ENCODE results near the gene SFXN5.

Gene SFXN5

DNA sequence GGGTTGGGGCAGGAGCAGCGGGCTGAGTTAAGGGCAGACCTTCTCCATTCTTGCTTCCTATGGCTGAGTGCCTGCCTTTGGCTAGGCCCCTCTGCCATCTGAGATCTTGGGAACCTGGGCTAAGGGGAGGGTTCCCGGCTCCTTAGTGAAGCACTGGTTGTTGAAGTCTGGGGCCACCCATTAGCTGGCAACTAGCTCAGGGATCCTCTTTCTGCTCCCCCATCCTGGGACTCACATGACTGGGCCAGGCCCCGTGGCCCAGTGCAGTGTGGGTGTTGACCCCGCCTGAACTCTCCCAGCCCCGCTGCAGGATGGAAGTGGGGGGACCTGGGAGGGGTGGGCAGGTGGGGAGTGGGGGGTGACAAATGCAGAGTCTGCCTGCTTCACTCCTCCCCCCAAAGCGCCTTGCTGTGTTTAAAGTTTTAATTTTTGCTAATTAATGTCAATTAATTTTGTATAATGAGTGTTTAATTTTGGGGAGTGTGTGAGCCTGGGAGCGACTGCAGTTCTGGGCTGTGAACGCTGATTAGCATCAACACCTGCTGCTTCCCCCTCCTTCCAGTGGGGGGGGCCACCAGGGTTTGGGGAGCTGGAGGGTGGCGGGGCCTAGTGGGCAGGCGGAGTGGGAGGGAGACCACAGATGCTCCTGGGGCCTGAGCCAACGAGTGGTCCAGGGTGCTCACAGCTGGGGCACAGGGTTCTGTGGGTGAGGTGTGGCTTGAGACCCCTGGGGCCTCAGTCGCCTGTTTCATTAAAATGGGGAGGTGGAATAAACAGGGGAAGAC, 99.0 kb downstream of the SFXN5 start:
- no peak for DNase-seq

DNA sequence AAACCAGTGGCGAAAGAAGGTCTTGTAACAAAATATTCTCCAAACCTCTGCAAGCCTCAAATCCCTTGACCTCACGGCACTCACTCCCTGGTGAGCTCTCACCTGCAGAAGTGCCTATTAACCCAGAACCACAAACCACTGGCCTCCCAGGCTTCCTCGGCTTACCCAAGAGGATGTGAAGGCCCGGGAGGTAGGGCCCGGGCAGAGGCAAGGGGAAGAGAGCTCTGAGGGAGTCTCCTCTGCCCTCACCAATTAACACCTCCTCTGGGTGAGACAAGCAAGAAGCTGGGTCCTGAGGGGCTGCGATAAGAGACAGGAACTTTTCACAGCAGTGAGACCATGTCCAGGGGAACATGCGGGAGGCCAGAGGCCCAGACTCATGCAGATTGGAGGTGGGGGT, 100.5 kb downstream of the SFXN5 start:
- no peak for DNase-seq

DNA sequence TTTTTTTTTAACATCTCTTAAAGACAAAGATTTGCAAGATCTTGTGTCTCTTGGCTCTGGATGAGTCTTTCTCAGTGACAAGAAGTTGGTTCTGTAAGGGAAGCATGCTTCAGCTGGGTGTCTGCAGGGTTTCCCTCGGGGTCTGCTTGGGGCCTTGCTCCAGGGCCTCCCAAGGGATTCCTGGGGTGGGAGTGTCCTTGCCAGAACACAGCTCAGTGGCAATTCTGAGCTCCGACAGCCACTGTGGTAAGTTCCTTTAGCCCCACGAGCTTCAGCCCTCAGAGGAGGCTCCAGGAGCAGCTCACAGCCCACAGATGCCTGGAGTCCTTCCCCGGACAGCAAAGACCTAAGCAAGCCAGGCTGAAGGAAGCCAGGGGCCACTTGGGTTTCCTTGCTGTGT, 101.8 kb downstream of the SFXN5 start:
- no peak for DNase-seq

DNA sequence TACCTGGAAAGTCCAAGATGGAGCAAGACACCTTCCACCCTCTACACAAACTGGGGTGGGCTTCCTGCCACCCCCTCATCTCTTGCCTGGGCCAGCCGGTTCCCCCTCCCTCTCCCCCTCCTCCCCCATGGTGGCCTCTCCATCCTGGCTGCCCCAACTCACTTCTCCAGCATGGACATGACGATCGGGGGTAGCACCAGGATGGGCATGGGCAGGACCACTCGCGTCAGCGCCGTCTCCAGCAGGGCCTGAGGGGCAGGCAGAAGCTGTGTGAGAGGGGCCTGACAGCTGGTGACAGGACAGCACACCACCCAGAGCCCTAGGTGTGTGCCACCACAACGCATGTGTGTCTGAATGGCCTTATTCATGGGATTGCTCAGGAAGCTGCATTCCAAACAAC, 103.2 kb downstream of the SFXN5 start:
- no peak for DNase-seq

DNA sequence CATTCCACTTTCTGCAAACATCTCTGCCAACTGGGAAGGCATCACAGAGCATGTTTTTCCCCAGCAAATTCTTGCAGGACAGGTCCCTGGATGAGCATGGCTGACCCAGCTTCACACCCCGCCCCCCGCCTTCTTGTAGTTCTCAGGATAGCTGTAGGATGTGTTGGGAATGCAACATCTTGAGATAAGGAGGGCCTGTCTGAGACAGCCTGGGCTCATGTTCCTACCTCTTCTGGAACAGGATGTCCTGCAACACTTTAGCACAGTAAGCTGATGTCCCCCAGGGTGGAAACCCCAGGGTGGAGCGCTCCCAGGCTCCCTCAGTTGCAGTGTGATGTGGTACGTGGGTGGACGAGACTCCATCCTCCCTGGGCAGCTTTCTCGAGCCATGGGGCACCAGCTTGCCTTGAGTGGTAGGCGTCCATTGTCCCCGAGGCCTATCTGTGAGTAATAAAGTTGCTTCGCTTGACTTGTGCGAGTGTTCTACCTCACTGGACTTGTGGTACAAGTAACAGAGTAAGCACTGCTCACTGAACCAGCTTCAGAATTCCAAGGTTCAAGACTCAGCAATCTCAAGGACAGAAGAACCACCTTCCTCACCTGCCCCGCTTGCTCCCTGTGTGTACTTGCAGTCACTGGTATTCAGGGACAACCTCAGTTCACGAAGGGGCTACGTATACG, 105.6 kb downstream of the SFXN5 start:
- DNase-seq, result no peak

DNA sequence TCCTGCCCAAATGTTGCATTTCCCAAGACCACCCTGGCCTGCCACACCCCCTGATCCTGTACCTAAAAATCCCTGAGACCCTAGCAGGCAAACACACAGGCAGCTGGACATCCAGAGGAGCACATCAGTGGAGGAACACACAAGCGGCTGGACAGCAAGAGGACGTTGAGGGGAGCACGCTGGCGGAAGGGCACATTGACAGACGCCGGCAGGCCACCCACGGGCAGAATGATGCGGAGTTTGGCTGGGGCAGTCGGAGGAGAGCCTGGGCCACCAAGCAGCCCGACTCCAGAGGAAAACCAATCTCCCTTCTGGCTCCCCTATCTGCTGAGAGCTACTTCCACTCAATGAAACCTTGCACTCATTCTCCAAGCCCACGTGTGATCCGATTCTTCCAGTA, 106.5 kb downstream of the SFXN5 start:
- no peak for DNase-seq

DNA sequence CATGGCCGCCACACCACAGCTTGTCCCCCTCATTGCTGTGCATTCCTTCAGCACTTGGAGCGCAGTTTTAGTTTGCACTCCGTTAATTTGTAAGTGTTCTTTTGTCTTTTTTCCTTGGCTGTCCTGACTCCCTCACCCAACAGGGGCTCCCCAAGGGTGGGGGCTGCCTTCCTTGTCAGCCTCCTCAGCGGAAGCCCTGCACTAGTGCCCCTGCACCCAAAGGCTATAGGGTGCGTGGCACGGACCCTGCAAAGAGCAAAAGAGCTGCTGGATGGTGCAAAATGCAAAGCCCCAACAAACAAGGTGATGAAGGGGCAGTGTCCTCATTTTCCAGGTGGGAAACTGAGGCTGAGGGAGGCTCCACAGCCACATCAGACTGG, 107.4 kb downstream of the SFXN5 start:
- DNase-seq, result no peak

DNA sequence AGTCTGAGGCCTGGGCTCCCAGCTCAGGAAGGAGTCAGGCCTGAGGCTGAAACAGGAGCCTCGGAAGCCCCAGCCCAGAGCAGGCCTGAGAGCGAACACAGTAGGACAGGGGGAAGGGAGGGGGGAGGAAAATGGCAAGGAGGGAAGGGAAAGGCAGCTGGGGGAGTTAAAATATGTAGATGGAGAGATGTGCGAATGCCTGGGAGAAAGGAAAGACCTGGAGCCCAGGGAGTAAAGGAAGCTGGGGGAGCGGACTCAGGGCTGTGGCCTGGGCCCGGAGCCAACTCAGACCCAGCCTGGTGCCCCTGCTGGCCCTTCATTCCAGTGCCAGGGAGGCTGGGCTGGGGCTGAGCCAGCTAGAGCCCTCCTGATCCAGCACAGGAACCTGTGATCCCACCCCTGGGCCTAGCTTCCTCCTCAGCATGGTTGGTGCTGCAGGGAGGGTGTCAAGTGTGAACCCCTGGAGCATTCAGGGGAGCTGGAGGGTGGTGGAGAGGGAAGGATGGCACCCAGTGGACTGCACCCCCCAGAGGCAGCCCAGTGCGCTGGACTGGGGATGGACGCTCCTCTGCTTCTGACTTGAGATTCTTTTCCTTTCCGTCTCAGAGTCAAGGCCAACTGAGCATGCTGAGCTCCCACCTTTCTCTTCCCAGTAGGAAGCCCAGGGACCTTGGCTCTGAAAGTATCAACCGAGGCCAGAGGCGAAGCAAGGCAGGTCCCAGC, 107.9 kb downstream of the SFXN5 start:
- DNase-seq, result no peak

DNA sequence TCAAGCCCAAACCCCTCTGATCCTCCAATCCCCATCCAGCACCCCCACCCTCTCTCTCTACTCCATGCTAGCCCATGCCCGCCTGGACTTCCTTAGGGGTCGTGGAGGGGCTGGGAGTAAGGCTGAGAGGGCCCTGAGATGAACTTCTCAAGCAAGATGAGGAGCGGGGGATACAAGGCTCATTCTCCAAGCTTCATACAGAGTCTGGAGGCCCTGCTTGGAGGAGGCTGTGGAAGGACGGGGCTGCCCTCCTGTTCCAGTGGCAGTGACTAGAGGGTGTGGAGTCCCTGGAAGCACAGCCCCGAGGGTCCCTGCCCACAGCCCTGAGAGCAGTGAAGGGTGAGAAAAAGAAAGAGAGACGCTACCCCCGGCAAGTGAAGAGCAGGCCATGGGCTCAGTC, 108.6 kb downstream of the SFXN5 start:
- no peak for DNase-seq

DNA sequence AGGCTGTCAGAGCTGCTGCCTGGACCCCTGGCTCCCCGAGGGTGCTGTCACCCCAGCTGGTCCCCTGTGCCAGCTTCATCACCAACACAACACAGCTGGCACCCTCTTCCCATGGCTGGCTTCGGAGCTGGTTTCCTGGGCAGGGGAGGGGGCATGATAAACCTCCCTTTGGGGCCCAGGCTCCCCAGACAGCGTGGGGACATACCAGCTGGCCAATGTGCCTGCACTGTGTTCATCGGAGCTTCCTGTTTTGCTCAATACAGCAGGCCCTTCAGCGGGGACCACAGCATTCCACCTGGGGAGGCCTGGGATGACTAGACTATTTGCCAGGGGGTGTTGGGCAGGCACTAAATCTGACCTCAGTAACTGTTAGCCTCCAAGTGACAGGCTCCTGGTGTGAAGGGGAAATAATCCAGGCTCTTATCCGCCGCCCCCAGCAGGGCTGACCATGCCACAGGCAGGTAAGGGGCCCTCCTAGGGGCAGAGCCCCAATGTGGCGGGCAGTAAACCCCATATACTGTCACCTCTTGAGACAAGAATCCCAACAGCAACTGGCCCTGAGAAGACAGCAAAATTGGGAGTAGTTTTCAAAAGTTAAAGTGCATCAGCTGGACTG, 109.6 kb downstream of the SFXN5 start:
- no peak for DNase-seq

DNA sequence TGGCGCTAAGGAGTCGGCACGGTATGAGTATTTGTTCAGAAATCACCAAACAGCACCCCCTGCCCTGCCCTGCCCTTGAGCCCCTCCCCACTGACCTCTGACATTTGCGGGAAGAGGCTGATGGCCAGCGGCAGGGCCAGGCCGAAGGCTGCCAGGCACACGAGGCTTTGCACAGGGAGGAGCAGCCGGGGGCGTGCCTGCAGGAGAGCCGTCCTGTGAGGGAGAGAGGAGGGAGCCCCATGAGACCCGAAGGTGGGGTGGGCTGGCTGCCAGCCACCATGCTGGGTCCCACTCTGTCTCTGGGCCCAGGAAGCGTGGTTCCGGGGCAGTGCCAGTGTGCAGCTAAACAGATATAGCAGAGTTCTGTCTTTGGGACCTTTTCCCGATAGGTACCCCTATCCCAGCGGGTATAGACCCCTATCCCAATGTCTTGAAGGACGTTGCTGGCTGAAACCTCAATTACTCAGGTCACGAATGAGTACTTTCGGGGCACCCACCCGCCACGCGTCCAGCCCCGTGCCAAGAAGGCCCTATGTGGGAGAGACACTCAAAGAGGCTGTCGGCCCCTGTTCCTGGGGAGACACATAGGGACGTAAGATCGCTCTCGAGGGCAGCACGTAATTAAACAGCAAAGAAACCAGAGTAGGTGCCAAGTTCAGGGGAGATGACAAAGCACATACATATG, 110.3 kb downstream of the SFXN5 start:
- DNase-seq, result no peak

DNA sequence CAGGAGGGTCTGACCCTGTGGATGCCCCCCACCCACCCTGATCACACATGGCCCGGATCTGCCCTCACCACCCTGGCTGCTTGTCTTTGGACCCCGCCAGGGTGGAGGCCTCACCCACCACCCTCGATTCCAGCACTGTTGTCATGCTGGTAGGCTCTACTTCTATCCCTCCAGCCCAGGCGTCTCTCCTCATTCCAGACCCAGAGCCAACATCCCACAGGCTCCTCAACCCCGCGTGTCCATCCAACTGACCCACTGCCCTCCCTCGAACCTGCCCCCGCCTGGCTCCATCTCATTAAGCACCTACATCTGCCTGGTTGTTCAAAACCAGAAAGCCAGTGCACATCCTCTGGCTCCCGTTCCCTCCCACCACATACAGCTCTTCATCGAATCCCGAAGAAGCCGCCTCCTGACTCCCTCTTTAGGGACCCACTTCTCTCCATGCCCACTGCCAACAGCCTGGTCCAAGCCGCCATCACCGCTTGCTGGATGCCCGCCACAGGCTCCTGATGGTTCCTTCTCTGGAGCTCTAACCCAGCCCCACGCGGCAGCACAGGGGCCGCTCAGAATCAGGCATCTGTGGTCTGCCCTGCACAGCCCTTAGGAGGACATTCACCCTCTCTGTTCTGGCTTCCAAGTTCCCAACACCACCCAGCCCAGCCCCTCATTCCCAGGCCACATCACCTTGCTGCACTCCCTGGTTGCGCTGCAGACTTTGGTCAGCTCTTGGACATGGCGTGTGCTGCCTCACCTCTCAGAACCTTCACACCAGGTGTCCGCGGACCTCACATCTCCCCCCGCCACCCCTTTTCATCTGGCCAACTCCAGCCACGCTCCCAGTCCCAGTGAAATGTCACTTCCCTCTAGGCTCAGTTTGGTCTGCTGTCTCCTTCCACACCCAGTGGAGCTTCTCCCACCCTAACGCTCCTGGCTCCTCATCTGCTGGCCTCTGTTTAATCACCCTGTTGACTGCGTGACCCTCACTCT, 111.2 kb downstream of the SFXN5 start:
- no peak for DNase-seq

DNA sequence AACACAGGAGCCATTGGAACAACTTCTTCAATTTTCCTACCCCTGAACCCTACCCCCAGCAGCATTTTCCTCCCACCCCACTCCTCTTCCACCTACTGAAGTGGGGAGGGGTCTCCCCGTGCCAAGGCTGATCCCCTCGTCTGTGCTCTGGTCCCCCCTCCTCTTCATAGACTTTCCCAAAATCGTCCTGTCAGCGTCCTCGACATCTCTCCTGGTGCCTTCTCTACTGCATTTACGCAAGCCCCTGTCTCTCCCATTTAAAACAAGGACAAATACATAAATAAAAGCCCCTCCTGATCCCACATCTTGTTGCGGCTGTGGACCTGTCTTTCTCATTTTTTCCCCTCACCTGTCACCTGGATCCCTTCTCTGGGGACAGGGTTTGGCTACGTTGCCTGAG, 112.0 kb downstream of the SFXN5 start:
- DNase-seq, result no peak

DNA sequence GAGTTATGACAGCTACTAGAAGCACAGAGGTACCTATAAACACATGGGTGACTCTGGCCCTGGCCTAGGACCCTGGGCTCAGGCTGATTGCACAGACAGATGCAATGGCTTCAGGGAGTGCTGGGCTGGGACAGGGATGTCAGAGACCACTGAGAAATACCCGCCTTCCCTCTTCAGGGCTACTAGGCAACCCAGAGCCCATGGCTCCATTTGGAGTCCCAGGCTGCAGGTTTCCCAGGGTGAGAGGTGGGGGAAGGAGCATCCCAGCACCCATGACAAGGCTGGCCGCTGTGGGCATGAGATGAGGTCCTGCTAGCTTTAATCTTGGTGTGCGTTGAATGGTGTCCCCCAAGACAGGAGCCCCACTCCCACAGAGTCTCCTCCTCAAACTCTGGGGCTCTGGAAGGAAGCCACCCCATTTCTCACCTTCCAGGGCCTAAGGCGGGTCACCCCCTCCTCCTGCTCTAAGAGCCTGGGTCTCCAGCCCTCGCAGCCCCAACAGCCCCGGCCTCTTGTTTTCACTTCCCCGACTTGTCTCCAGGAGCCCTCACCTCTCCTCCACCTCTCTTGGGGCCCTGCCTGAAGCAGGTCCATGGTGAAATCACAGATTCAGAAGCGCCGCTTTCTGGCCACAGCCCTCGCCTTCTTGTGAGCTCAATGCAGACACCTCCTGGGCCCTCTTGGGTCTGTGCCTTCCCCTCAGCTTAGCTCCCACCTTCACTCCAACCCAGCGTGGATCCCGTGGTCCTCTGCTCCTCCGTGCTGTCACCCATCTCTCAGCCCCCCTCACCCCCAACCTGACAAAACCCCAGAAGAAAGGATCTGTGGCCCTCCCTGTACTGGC, 112.7 kb downstream of the SFXN5 start:
- no peak for DNase-seq

DNA sequence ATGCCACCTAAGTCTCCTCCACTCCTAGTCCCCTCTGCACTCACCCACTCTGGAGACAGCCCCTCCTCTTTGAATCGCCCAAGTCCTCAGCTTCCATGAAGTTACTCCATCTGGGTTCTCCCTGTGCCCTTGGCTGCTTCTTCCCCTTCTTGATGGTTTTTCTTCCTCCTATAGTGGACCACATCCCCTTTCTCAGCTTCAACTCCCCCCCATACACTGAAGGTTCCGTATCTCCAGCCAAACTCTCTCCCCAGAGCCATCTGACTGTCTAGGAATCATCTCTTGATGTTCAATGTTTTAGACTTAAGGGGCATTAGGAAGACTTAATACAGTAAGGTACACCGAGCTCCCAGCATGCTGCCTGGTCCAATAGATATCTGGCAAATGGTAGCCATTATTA, 114.6 kb downstream of the SFXN5 start:
- no peak for DNase-seq

DNA sequence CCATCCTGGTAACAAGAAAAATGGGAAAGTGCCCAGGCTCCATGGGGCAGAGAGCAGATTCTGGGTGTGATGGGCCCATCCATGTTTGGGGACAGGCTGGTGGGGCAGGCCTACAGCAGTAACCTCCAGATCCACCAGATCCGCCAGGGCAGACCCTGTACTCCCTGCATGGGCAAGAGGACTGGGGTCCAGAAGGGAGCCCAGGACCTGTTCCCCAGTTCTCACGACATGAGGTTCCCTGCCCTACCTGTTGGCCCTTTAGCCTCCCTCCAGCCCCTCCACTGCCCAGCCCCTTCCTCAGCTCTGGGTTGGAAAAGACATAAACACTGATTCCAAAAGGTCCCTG, 115.5 kb downstream of the SFXN5 start:
- no peak for DNase-seq

DNA sequence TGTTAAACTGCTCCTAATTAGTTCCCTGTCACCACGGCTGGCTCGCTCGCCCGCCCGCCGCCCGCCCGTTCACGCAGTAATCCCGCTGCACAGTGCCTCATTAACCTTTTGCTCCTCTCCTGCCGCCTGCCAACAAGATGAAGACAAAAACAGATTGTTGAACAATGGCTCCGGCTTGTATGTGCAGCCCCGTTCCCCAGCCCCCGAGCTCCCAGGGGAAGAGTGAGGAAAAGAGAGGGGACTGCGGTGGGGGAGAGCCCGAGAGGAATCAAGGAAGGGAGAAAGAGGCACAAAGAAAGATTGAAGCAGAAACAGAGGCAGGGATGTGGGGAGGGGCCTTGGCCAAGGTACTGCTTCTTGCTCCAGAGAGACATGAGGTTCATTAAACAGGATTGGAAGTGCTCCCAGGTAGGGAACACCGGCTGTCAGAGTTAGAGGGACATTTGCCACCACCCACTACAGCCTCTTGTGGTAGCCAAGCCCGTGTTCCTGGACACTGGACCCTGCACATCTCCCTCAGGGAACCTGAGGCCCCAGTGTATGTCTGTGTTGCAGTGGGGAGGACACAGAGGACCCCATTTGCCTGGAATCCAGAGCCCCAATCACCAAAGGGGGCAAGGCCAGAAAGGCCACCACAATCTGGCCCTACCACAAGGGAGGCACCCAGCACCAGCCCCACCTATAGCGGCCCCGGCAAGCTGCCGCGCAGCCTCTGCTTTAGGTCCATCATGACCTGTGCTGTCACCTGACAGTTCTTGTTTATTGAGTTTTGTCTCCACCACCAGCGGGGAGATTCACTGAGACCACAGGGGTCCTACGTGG, 116.1 kb downstream of the SFXN5 start:
- DNase-seq, result no peak

DNA sequence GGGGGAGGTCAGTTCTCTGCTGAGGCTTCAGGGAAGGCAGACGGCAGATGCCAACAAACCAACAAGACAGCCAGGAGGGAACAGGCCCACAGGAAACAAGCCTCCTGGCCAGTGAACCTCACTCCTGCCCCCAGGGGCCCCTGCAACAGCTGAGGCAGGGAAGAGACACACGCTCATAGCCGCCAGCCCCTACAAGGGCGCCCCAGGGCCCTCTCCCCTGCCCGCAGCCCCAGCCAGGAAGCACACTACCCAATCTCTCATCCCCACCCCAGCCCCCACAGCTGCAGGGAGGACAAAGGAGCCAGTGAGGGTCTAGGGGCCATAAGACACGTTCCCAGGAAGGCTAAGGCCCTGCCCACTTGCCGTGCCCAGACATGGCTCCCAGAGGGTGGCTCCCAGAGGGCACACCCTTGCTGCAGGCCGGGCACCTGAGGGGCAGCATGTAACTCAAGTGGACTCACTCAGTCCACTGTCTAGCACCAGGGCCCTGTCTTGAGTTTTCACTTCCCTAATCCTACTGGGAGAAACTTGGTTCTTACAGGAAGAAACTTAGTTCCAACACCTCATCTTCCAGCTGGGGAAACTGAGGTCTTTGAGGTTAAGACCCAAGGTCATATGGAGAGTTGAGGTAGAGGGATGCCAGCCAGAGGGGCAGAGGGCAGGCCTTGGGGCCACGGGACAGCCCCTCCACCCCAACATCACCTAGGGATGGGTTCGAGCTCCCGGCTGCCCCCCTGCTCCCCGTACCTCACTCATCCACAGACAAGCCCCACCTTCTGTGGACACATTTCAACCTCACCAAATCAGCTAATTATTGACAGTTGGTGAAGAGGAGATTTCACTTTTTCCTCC, 116.9 kb downstream of the SFXN5 start:
- DNase-seq, result no peak

DNA sequence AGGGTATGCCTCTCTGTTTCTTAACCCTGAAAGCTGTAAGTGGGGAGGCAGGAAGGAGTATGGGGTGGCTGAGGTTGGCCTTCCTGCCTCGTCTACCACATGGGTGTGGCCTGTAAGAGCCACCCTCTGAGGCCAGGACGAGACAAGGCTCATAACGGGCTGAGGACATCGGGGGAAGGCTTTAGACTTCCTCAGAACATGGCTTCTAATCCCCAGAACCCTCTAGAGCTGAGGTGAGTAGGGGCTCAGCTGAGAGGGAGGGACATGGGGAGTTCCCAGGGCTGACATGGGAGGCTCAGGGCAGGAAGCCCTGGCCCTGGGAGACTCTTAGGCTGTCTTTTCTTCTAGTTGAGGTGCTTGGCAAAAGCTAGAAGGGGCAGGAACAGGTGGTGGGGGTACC, 117.5 kb downstream of the SFXN5 start:
- no peak for DNase-seq
